ELF-1 (cell line): ENCODE measurements around the gene ALDH1A3.
A peak's percentile ranks its signal among the peaks of the same experiment; 100 is the strongest.

ENCODE experiments used
- DNase-seq: peaks from one replicate; pipeline ENCODE4 v3.0.0-alpha.2; 2016; ENCODE audit warnings: low read depth, low spot score

The ALDH1A3 gene

DNA sequence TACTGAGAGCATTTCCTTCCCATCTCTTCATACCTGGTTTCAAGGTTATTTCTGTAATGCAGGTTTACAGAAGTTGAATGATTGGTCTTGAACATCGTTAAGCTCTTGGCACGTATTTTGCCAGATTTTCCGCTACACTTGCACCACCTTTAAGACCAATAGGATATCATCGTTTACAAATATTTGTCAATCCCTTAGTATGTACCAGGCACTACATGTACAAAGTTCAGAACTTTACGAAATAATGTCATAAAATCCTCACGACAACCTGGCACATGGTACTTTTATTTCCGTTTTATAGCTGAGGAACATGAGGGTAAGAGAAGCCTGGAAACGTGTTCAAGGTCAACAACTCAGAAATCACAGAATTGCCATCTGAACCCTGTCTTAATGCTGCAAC, 45.8 kb downstream of the ALDH1A3 start:
- no peak for DNase-seq

DNA sequence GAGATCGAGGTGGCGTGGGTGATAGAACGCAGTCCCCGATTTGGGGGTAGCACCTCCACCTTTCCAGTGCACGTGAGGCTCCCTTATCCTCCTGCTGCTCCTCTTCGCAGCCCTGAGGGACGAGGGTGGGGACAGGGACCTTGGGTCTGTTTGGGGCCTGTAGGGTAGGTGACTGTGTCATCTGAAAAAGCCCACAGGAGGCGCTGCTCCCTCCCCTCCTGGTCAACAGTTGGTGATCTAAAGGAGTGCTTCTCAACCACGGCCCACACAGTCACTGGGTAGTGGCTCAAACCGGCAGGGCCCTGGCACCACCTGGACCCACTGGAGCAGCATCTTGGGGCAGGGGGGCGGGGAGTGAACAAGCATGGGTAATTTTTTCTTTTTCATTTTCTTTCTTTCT, 46.6 kb downstream of the ALDH1A3 start:
- peak; percentile 62 for DNase-seq

DNA sequence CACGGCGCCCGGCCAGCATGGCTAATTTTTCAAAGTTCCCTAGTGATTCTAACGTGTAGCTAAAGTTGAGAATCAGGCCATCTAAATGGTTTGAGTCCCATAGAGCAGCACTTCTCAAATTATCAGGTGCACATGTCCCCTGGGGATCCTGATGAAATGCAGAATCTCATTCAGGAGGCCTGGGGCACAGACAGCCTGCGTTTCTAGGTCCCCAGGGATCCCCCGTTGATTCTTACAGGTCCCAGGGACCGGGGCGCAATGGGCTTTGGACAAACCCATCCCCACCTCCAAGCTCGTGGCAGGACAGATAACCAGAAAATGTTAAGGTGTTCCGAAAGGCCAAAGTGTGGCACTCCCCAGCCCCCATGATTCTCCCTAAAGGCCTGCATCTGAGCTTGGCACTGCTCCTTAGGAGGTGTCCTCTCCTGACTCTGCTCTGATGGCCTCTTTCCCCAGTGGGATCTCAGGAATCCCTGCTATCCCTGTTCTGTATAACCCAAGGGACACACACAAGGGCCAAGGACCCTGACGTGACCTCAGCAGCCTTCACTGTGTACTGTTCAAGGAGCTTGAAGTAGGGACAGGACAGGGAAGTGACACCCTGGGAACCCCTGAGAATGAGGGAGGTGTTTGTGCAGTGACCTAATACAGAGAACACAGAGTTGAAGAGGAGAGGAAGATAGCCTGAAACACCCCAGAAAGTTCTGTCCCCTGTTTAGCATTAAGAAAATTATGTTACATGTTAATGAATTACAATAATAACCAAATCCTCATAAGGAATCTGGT, 47.5 kb downstream of the ALDH1A3 start:
- DNase-seq = no peak

DNA sequence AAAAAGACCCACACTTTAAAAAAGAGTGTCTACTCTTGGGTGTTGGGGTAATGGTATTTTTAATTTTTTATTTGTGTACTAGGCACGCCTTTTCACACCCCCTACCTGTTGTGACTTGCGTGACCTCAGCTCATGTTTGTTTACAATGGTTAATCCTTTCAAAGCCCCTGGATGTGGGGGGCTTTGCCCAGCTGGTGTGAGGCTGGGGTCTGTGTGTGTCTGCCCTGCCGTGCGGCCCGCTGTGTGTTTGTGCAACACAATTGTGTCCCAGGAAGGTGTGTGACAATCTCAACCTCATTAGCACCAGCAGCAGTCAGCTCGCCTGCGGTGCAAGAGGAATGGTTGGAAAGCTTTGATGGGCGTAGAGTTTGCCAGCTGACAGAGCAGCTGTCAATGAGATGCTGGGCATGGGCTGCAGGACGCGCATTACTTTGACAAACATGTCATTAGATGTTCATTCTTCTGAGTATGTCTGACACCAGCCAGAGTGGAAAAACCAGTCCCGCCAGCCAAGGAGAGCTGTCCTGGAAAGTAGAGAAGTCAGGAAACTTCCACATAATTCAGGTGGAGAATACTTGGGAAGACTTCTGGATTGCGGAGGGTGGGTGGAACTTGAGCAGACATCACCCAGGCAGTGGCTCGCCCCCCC, 49.1 kb downstream of the ALDH1A3 start:
- DNase-seq = peak; percentile 56

DNA sequence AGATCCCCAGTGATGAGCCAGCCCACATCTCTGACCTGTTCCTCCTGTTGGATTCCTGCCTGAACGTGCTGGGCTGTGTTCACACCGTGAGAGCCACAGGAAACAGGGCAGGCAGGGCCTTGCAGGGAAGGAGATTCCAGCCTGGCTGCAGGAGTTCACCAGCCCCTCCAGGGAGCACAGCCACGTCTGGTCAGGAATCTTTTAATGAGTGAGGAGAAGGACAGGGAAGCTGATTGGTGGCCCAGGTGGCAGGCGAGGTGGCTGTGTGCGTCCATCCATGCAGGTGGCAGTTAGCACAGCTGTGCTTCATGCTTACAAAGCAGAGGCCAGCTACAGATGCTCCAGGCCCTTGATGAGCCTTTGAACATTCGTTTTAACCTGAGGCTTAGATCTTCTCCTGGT, 50.0 kb downstream of the ALDH1A3 start:
- DNase-seq = peak; percentile 84

DNA sequence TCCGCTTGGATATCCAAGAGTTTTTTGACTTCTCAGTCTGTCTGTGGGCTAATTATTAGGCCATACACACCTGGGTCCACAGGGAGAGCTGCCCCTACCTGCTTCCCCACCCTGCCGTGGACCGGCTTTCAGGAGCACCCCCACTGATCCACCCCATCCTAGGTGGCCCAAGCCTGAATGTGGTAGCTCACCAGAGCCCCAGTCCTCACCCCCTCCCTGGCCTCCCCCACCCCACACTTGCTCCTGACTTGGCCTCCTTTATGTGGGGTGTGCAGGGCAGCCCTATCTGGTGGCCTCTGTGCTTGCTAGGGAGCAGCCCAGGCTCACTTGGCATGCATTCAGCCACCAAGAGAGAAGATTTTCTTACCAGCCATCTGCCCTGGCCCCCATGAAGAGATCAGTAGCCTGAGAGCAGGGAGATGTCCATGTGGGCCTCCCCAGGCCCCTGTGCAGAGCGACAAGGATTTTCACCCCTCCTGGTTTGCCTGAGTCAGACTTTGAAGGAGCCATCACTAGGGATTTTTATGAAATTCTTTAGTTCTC, 50.7 kb downstream of the ALDH1A3 start:
- DNase-seq = no peak

DNA sequence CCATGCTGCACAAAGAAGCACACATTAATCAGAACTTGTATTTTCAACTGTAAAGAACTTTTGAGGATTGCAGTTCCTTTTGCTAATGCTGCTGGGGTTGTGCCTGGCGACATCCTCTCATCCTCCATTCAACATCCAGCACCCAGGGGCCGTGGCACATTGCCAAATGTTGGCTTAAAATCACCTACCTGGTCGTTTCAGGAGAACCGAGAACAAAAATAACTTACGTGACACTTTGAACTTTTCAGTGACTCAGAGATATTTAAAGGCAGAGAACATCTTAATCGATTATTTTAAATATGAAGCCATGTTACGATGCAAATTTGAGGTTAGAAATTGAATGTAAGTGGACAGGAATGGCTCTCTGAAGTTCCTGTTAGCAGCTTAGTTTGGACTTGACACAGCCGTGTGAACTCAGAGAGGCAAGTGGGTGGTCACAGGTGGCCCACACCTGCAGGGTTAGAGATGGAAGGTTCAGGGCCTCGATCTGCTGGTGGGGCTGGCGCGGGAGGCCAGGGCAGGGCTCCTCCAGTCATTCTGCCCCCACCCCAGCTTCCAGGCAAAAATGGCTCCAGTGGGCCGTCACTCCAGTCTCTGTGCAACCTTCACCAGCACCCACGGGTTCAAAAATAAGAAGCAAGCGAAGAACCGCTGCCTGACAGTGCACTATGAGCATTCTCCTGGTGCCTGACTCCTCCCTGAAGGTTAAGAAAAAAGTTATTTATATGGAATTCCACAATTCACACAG, 51.7 kb downstream of the ALDH1A3 start:
- DNase-seq = no peak

DNA sequence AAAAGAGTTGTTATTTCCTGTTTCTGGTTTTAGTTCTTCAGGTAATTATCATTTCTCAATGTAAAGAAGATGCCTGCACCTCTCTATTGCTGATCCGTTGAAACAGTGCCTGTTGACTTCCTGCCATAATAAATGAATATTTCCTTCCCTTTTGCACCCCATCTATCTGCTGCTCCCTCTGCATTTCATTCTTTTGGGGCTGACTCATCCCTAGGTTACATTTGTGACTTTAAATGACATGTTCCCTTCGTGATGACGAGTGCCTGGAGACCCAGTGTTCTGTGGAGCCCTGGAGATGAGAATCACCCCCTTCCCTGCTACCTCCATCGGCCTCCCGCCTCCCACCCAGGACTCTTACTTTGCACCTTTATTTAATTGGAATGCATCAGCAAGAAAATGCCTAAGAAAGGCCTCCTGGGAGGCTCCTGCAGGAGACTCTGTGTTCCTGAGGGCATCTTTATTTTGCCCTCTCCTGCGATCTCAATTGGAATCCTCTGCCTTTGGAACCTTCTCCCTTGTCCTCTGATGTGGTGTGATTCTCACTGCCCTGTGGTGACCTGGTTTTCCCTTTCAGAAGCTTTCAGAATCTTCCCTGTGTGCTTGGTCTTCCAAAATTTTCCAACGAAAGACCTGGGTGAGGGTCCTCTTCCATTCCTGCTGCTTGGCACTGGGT, 53.2 kb downstream of the ALDH1A3 start:
- DNase-seq = no peak

DNA sequence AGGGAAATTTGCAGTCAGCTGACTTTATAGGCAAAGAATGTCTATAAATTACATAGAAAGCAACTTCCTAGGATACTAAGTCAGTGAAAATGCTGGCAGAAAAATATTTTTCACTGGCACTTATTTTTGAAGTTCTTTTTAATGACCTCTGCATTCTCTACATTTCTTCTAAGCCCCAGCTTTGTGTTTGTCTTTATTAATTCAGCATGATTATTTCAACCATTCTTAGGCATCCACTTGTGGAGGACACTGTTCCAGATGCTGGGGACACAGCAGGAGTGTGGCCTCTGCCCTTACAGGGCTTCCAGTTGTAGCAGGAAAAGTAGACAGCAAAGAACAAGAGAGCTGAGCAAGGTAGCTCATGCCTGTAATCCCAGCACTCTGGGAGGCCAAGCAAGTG, 54.5 kb downstream of the ALDH1A3 start:
- no peak for DNase-seq

DNA sequence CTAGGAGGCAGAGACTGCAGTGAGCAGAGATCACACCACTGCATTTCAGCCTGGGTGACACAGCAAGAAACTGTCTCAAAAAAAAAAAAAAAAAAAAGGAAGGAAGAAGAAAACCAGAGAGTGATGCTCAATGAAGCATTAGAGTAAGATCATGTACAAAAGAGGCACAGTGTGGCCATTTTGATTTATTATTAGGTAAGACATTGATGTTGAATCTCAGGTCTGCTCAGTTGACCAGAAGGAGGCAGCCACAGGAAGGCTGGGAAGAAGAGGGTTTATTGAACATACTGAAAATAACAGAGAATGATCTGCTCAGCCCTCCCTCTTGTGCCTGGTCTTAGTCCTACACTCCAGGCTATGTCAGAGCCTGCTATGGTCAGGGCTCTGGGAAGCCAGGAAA, 55.1 kb downstream of the ALDH1A3 start:
- no peak for DNase-seq

DNA sequence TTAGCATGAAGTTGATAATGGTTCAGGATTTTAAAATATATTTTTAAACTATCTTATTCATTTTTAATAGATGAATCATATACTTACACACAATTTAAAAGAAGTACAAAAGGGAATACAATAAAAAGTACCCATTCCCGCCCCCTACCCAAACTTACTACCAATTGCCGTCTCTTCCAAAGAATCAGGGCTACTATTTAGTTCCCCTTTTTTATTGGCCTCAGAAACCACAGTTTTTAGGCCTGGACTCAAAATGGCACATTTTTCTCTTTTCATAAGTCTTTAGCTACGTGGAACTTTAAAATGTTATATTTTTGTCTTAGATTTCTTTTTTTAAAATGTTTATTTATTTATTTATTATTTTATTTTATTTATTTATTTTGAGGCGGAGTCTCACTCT, 57.5 kb downstream of the ALDH1A3 start:
- DNase-seq = no peak

DNA sequence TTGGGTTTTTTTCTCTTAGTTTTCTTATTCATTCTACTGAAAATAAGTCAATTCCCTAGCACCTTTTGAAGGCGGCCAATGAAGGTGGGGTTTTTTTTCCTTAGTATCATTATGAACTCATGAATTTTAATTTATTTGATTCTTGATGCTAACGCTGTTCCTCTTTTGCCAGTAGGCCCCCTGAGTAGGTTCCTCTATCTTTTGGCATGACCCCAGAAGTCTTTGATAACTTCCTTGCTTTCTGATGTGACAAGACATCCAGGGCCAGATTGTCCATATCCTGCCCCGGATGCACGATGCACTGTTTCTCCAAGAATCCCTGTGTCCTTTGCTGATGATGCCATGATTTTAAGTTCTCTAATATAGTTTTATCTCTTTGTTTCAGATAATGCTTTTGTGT, 60.2 kb downstream of the ALDH1A3 start:
- no peak for DNase-seq

DNA sequence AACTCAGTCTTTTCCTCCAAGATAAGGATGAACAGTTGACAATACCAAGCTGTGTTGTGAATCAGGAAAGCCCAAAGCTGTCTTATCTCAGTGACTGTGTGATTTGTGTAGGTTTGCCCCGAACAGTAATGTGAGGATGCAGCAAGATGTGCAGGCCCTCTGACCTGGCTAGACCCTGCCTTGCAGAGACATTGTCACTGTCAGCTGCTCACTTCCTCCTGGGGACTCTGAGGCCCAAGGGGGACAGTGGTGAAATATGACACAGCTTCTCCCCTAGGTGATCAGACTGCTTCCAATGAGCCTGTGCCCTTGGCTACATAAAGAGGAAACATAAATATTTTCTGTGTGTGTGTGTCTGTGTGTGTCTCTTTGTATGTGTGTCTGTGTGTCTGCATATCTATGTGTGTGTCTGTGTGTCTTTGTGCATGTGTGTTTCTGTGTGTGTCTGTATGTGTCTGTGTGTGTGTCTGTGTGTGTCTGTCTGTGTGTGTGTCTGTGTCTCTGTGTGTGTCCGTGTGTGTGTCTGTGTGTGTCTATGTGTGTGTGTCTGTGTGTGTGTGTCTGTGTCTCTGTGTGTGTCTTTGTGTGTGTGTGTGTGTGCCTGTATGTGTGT, 61.2 kb downstream of the ALDH1A3 start:
- no peak for DNase-seq

DNA sequence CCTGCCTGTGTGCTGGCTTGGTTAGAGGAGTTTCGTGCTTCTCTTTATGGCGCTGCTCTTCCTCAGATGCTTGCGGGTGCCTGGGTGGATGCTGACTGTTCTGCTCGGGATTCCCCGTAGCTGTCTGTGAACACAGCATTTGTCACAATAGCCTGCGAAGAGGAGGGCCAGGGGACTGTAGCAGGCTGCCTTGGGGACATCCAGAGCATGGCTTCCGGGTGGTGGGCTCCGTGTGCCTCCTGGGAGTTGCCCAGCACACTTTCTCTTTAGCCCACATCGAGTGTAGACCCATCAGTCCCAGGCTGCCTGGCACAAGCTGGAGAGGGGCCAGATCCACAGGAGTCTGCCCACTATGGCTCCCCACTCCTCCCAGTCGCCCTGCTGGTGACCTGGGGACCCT, 61.9 kb downstream of the ALDH1A3 start:
- no peak for DNase-seq

DNA sequence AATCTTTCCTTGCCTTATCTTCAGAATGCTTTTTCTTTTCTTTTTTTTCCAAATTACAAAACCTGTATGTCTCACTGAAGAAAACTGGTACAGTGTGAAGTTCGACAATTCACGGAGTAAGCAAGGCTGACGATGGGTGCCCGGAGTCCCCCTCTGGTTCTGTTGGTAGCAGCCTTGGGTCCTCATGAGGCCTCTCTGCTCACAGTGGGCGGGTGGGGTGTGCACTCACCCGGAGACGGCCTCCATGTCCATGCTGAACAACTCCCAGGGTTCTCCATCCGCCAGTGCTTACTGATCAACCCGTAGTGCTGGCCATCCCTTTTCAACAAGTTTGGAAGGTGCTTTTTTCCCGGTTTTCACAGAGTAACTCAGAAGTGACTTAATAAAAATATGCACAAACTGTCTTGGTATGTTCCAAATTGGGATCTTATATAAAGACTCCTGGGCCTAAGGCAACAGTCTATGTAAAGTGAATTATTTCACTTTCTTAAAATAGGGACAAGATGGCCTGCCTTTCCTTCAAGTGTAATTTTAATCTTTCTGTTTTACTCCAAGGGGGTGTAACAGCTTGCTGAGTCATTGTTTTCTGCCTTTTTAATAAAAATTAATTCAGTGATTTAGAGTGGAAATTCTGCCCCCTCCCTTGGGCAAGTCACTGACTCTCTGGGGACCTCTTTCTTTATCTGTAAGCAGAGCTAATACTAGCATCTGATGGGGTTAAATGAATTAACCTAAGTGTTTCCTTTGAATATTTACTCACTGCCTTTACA, 63.2 kb downstream of the ALDH1A3 start:
- no peak for DNase-seq

DNA sequence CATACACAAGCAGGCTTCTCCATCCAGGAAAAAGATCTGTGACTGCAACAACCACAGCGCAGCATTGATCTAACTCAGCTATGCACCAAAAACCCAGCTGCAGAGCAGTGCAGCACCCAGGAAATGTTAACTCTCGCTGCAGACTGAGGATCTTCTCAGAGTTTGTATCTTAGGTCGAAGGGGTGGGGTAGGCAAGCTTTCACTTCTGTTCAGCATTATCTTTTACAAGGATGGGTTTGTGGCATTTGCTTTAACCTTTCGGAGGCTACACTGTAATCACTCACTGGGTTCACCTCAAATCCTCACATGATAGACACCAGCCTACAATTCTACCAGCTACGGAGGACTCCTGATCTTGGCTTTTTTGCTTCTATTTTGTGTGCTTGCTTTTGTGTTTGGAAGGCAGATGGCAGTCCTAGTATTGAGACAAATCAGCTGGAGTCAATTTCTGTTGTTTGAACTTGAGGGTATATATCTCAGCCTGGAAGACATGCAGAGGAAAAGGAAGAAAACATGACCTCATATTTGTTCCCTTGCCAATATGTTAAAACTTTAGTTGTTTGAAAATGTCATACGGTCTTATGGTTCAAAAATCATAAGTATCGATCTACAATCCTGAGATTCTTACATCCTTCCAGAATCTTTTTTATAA, 64.7 kb downstream of the ALDH1A3 start:
- DNase-seq = no peak

DNA sequence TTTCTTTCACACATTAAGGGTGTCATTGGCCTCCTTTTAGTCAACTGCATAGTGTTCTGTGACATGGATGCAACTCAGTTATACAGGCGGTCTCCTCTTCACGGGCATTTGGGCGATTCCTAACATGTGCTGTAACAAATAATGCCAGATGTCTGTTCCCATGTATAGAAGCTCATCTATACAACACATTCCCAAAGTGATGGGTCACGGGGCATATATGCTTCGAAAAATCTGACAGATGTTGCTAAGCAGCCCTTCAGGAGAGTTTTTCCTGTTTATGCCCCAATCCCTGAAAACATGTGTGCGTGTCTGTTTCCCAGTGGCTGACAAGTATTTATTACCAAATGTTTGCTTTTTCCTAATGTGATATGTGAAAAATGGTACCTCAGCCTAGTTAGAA, 65.4 kb downstream of the ALDH1A3 start:
- no peak for DNase-seq

DNA sequence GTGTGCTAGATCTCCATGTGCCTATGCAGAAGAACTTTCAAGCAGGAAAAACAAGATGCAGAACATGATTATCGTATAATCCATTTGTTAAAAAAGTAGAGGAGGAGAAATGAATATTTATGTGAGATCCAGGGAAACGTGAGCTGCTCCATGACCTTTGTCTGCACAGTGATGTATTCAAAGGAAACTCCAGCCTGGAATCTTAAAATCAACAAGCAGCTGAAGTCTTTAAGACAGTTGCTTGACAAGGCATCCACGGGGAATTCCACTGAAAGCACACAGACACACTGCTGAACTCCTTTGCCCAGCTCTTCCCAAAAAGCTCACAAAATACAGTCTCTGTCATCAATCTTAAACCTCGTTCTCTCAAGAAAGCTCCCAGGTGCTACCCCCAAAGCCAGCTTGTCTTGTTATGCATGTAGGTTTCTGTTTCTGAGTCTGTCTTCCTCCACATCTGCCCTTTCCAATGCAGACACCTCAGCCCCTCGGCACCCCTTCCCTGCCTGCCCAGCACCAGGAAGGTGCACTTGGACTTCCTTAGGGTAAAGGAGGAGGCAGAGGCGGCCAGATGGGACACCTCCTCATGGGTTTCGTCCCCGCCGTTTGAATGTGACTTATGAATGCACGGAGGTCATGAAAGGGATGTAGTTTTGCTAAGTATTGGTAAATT, 68.3 kb downstream of the ALDH1A3 start:
- DNase-seq = no peak

DNA sequence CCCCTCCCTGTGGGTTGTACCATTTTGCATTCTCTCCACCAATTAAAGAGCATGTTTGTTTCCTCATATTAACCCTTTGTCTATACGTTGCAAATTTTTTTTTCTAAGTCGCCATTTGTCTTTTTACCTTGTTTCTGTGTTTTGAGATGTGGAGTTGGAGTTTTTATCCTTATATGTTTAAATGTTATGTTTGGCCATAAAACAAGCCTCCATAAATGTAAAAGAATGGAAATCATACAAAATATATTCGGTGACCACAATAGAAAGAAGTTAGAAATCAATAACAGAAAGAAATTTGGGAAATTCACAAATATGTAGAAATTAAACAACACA, 68.8 kb downstream of the ALDH1A3 start:
- no peak for DNase-seq

DNA sequence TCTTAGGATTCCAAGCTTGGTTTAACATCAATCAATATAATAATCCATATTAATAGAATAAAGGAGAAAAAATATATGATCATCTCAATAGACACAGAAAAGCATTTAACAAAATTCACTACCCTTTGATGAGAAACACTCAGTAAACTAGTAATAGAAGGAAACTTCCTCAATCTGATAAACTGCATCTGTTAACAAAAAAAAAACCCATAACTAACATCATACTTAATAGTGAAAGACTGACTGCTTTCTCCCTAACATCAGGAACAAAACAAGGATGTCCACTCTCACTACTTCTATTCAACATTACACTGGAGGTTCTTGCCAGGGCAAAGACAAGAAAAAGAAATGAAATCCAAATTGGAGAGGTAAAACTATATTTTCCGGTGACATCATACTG, 70.1 kb downstream of the ALDH1A3 start:
- DNase-seq = no peak
